Activated T-cell treated with anti-CD3 and anti-CD28 coated beads, Interleukin-2, amount 50 U/mL, for 72 hours (primary cell): ENCODE measurements around the gene KIF23. TPM values are rescaled to one million over a fixed set of nuclear protein-coding genes. Genes with fewer than 3 reads are reported as not detected.

Experiments
- ATAC-seq, 2 donors: fragments of 150-1000 bp; cut with Tn5 transposase; replicated peaks in 1 of 2; 2 replicates each; pipeline ENCODE4 v1.10.0; 2021; ENCODE audit warnings: moderate library complexity in 2 of 2, mild to moderate bottlenecking in 1 of 2
- DNase-seq, 2 donors: peaks; one replicate each; pipeline ENCODE4 v3.0.0; 2021 to 2022; ENCODE audit warnings: mixed read lengths in 1 of 2
- H3K27ac Mint-ChIP-seq: one replicate; pipeline ENCODE4 v1.8.0; 2022; ENCODE audit warnings: mild to moderate bottlenecking, moderate library complexity, mixed read lengths
- H3K27me3 Mint-ChIP-seq: one replicate; pipeline ENCODE4 v1.8.0; 2022; ENCODE audit warnings: low read depth, mixed read lengths
- H3K36me3 Mint-ChIP-seq, 2 donors: one replicate each; pipeline ENCODE4 v1.8.0; 2022; ENCODE audit warnings: mixed read lengths in 2 of 2, mild to moderate bottlenecking in 1 of 2; ENCODE audit not compliant: insufficient read depth in 2 of 2
- H3K4me1 Mint-ChIP-seq: one replicate; pipeline ENCODE4 v1.8.0; 2022; ENCODE audit warnings: low read depth, mixed read lengths
- H3K4me3 Mint-ChIP-seq, 2 donors: one replicate each; pipeline ENCODE4 v1.8.0; 2022; ENCODE audit warnings: mild to moderate bottlenecking in 2 of 2, mixed read lengths in 2 of 2, moderate library complexity in 2 of 2
- H3K9me3 Mint-ChIP-seq, 2 donors: one replicate each; pipeline ENCODE4 v1.8.0; 2022; ENCODE audit warnings: mixed read lengths in 2 of 2
- total RNA-seq, 2 donors: library from RNA; stranded (reverse); gene quantifications; one replicate each; pipeline ENCODE4 v1.2.3, GENCODE V29; 2022

KIF23 gene
- total RNA-seq, 2 donors from 2014 or later: 51.5 to 56.2 TPM

DNA sequence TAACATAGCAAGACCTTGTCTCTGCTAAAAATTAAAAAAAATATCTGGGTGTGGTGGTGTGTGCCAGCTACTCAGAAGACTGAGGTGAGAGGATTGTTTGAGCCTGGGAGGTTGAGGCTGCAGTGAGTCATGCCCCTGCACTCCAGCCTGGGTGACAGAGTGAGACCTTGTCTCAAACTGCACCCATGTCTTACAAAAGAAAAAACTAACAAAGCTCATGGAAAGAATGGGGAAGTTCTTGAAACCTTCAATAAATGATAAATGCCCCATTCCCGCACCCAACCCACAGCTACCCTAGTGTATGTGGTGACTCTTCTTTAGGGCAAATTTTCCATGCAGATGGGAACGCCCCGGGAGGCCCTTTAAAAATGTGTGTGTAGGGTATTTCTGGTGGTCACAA lies 66.8 kb downstream of the KIF23 start:
- Mint-ChIP-seq H3K36me3 (peaks cover 4 to 7% of the 10 kb centered on the region in 2 donors), H3K4me3 (no peak overlapping the region), H3K27ac (no peak overlapping the region), H3K27me3 (peaks cover 14% of the 10 kb centered on the region), H3K9me3 (peaks cover 3 to 5% of the 10 kb centered on the region in 2 donors), H3K4me1 (no peaks in the 10 kb centered on the region)
- ATAC-seq (no peak), DNase-seq (no peak)

DNA sequence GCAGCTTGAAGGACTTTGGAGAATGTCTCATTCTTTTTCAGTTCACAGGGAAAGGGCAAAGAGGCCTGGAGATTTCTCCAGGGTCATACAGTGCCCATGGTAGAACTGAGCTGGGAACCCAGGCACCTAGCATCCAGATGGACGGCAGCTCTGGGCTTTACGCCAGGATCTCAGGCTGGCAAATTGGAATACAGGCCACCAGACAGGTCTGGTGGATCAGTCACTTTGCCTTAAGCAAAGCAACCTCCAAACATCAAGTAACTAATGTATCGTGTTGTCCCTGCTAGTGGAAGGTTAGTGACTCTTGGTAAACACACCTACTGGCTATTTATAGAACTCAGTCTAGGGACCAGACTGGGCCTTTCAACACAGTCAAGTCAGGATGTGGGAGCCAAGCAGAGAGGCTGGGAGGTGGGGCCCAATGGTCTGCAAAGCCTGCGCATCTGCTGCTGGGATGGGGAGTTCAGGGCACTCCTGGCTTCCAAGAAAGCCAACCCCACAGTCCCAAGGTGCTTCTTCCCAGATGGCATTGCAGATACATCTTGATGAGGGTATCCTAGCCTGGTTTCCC lies 68.6 kb downstream of the KIF23 start:
- Mint-ChIP-seq H3K36me3 (peaks cover 4 to 7% of the 10 kb centered on the region in 2 donors), H3K9me3 (peaks cover 3 to 5% of the 10 kb centered on the region in 2 donors)

DNA sequence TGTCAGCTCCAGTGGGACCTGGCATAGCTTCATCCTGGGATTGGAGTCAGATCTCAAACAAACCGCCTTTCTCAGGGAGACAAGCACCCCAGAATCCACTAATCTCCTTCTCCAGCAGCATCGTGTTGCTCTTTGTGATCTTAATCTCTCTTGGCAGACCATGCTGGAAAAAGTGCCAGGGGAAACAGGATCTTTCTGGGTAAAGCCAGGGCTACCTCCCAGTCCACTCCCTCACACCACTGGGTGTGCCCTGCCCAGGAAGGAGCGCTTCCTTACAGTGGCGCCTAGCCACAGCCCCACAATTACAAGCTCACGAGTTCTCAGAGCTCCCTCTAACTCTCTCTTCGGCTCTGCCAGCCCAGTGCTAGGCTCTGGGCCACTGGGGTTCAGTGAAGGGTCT lies 70.7 kb downstream of the KIF23 start:
- H3K9me3 Mint-ChIP-seq: peaks cover 0 to 2% of the 10 kb centered on the region in 2 donors
- H3K27ac Mint-ChIP-seq: no peak overlapping the region
- H3K27me3 Mint-ChIP-seq: peaks cover 19% of the 10 kb centered on the region
- DNase-seq (no peak), ATAC-seq (no peak)
- H3K36me3 Mint-ChIP-seq: peaks cover 0 to 3% of the 10 kb centered on the region in 2 donors
- no peaks in the 10 kb centered on the region for H3K4me1 Mint-ChIP-seq
- H3K4me3 Mint-ChIP-seq: no peak overlapping the region

More for the DNA sequence above, 68.6 kb downstream of the KIF23 start:
- DNase-seq: no peak
- no peak for ATAC-seq
- Mint-ChIP-seq H3K4me3 (no peak overlapping the region), H3K27me3 (peaks cover 17% of the 10 kb centered on the region), H3K27ac (no peak overlapping the region), H3K4me1 (no peaks in the 10 kb centered on the region)

DNA sequence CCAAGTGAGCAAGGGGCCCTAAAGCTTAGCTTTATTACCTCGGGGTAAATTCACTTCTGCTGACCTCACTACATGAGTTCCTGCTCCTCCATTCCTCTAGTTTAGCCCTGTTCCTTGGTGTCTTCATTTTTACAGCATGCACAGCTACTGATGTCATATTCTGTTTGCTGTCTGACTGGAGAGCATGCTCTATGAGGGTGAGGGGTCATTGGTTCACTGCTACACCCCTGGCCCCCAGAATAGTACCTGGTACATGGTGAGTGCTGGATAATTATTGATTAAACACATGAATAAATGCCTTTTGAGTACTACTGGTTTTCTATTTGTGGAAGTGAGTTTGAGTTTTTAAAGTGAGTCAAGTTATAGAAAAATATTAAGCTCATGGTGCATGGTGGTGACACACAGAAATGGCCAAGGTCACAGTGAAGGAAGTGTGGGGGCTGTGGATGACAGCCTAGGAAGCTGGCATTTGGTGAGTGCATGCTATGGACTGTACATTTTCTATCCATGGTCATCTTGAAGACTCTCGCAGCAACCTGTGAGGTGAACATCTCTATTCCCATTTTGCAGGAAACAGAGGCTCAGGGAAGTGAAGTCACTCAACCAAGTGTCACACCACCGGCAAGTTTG lies 72.4 kb downstream of the KIF23 start:
- H3K36me3 Mint-ChIP-seq: peaks cover 0 to 2% of the 10 kb centered on the region in 2 donors
- no peaks in the 10 kb centered on the region for H3K4me1 Mint-ChIP-seq
- ATAC-seq: no peak
- H3K27me3 Mint-ChIP-seq: peaks cover 29% of the 10 kb centered on the region
- no peak overlapping the region for H3K27ac Mint-ChIP-seq
- H3K4me3 Mint-ChIP-seq: no peak overlapping the region
- DNase-seq: no peak
- peaks cover 0 to 1% of the 10 kb centered on the region in 2 donors for H3K9me3 Mint-ChIP-seq

DNA sequence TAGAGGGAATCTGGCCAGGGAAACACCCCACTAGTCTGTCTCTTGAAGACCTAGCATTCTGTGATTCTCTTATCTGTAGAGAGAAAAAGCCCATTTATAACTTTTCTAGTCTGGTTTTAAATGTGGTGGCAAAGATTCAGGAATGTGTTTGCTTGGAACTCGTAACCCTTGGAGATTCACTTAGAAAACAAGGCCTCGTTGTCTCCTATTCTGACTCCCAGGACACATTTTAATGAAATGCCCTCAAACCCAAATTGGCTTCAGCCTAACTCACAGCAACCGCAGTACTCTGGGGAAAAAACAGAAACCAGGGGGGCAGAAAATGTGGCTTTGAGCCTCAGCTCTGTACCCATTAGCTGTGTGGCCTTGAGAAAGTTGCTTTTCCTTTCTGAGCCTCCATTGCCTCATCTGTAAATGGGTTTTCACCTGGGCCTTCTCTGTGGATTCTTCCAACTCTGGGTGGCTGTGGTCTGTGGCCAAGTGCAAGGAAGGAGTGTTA lies 75.0 kb downstream of the KIF23 start:
- peaks cover 29% of the 10 kb centered on the region for H3K27me3 Mint-ChIP-seq
- H3K4me1 Mint-ChIP-seq: no peaks in the 10 kb centered on the region
- ATAC-seq (no peak), DNase-seq (no peak)
- H3K9me3 Mint-ChIP-seq: peaks cover 3 to 4% of the 10 kb centered on the region in 2 donors
- H3K4me3 Mint-ChIP-seq: no peak overlapping the region
- no peak overlapping the region for H3K27ac Mint-ChIP-seq
- peaks cover 0 to 4% of the 10 kb centered on the region in 2 donors for H3K36me3 Mint-ChIP-seq

DNA sequence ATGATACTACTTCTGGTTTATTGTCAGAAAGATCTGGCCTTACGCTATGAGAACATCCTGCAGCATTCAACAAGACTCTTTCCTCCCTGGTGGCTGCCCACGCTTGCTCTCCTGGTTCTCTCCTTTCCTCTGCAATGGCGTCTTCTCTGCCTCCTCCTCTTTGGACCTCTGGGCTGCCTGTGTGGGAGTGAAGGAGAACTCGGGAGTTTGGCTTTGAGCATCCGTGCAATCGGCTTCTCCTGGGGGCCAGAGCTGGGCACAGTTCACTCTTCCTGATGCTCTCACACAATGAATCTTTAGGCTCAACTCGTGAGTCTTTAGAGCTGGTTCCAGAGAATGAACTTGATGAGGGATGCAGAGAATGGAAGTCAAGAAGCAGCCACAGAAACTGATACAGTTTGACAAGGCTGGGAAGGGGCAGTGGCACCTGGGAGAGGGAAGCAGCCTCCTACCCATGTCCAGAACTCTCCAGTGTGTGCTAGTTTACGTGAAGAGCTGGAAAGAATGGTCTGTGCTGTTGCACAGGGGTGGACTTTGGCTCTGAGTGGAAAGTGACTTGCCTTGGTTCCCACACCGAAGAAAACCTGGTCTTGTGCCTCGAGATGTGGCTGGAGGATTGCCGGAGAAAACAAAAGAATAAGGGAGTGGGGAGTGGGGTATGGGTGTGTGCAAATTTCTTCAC lies 76.3 kb downstream of the KIF23 start:
- no peak for ATAC-seq
- no peak overlapping the region for H3K27ac Mint-ChIP-seq
- H3K4me3 Mint-ChIP-seq: no peak overlapping the region
- H3K9me3 Mint-ChIP-seq: peaks cover 3 to 4% of the 10 kb centered on the region in 2 donors
- peaks cover 20% of the 10 kb centered on the region for H3K27me3 Mint-ChIP-seq
- H3K4me1 Mint-ChIP-seq: no peaks in the 10 kb centered on the region
- peaks cover 0 to 4% of the 10 kb centered on the region in 2 donors for H3K36me3 Mint-ChIP-seq
- no peak for DNase-seq

DNA sequence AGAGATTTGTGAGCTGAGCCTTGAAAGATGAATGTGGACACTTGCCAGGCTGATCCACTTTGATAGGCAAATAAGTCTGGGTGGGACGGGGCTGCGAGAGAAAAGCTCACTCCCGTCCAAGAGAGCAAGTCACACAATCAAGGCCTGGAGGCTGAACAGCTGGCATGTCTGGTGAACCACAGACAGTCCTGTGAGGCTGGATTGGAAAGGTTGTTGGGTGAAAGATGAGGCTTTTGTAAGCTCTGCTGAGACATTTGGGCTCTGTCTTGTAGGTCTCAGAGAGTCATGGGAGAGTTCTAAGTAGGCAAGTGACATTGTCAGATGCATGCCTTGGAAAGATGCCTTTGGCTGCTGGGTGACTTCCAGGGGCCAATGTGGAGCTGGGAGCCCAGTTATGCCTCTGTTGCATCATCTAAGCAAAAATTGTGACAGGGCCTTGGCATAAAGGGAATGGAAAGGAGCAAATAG lies 76.9 kb downstream of the KIF23 start:
- peaks cover 3 to 4% of the 10 kb centered on the region in 2 donors for H3K9me3 Mint-ChIP-seq
- no peak for DNase-seq
- no peak overlapping the region for H3K4me3 Mint-ChIP-seq
- no peaks in the 10 kb centered on the region for H3K4me1 Mint-ChIP-seq
- H3K27me3 Mint-ChIP-seq: peaks cover 20% of the 10 kb centered on the region
- H3K36me3 Mint-ChIP-seq: peaks cover 0 to 2% of the 10 kb centered on the region in 2 donors
- H3K27ac Mint-ChIP-seq: no peak overlapping the region
- no peak for ATAC-seq

DNA sequence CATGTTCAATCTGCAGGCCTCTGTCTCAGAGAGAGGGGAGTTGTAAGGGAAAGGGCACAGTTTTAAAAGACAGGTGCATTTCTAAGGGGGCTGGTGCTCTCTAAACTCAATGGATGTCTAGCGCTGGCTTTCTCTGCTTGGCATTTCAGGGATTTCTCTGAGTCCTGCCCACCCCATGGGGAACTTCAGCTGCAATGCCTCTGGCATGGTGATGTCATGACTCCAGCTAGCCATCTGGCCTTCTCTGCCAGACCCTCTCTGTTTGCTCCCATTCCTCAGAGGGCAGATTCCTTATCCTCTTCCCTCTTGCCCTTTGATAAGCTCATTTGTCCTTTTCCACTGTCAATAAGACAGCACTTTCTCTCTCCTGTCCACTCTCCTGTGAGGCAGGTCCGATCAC lies 79.3 kb downstream of the KIF23 start:
- peaks cover 3 to 4% of the 10 kb centered on the region in 2 donors for H3K9me3 Mint-ChIP-seq
- peaks cover 12% of the 10 kb centered on the region for H3K27me3 Mint-ChIP-seq
- no peak for DNase-seq
- no peak for ATAC-seq
- H3K4me3 Mint-ChIP-seq: no peak overlapping the region
- H3K4me1 Mint-ChIP-seq: peaks cover 17% of the 10 kb centered on the region
- no peak overlapping the region for H3K27ac Mint-ChIP-seq
- H3K36me3 Mint-ChIP-seq: peaks cover 0 to 2% of the 10 kb centered on the region in 2 donors

DNA sequence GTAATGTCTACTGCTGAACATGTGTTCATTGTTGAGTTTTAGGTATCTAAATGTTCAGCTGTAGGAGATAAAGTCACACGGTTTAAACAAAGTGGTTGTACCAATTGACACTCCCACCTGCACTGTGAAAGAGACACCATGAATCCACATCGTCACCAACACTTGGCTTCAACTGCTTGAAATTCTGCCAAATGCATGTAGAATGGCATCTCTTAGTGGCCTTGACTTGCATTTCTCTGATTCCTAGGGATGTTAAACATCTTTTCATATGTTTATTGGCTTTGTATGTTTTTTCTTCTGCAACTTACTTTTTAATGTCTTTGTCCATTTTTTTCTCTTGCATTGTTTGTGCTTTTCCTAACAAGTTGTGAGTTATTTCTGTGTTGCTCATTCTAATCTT lies 81.9 kb downstream of the KIF23 start:
- Mint-ChIP-seq H3K36me3 (peaks cover 0 to 2% of the 10 kb centered on the region in 2 donors), H3K4me1 (peaks cover 17% of the 10 kb centered on the region)

DNA sequence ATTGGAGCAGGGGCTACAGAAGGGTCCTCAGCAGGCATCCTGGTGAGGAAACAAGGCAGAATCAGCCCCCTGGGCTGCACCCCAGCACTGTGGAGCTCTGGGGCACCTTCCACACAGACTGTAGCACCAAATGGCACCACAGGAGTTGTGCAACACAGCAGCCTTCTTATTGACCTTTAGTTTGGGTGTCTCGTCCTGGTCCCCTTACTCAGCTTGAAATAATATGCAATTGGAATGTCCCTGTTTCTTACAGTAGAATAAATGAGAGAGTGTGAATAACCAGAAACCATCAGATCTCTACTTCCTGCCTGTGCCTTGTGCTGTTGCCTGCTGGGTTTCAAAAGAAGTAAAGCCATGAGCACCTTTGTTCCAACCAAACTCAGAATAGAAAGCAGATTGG lies 82.9 kb downstream of the KIF23 start:
- Mint-ChIP-seq H3K27ac (no peak overlapping the region), H3K27me3 (no peaks in the 10 kb centered on the region), H3K4me1 (peaks cover 17% of the 10 kb centered on the region), H3K9me3 (no peaks in the 10 kb centered on the region), H3K4me3 (no peak overlapping the region), H3K36me3 (no peaks in the 10 kb centered on the region)
- DNase-seq: peak in 1 of 2 donors; percentile 5
- ATAC-seq: peak; percentile 57 to 75

More for the DNA sequence above, 81.9 kb downstream of the KIF23 start:
- H3K27me3 Mint-ChIP-seq: no peaks in the 10 kb centered on the region
- DNase-seq: no peak
- H3K9me3 Mint-ChIP-seq: peaks cover 3 to 4% of the 10 kb centered on the region in 2 donors
- no peak overlapping the region for H3K4me3 Mint-ChIP-seq
- ATAC-seq: no peak
- H3K27ac Mint-ChIP-seq: no peak overlapping the region

DNA sequence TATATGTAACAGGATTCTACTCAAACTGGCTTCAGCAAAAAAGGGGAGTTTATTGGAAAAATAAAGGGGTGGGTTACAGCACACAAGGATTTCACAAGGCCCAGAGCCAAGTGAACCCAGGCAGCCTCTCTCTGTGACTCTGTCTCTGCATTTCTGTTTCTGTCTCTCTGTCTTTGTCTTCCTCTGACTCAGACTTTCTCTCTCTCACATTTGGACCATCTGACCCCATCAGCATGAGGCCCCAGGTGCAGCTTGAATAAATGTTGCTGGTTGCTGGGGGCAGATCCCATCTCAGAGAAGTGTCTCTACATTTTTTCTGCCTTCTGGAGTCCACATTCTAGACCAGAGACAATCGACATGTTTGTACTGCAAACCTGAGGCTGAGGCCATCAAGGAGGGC lies 83.5 kb downstream of the KIF23 start:
- no peak overlapping the region for H3K27ac Mint-ChIP-seq
- peak overlapping the region in 1 of 2 donors; percentile 18 for H3K4me3 Mint-ChIP-seq
- H3K27me3 Mint-ChIP-seq: no peaks in the 10 kb centered on the region
- no peaks in the 10 kb centered on the region for H3K9me3 Mint-ChIP-seq
- ATAC-seq: peak; percentile 72 to 81
- H3K4me1 Mint-ChIP-seq: peaks cover 17% of the 10 kb centered on the region
- H3K36me3 Mint-ChIP-seq: no peaks in the 10 kb centered on the region
- DNase-seq: peak in 1 of 2 donors; percentile 3
